GM10266 (cell line): ENCODE data around the gene OLIG1.

Experiments used
- DNase-seq: peaks from one replicate; pipeline ENCODE4 v3.0.0; 2012; ENCODE audit errors: extremely low spot score
- CTCF ChIP-seq: IDR thresholded peaks from 2 replicates; pipeline ENCODE4 v1.5.1; 2012; ENCODE audit warnings: mild to moderate bottlenecking, low read depth; ENCODE audit not compliant: control insufficient read depth, insufficient read depth; ENCODE audit errors: missing control alignments

The OLIG1 gene

DNA sequence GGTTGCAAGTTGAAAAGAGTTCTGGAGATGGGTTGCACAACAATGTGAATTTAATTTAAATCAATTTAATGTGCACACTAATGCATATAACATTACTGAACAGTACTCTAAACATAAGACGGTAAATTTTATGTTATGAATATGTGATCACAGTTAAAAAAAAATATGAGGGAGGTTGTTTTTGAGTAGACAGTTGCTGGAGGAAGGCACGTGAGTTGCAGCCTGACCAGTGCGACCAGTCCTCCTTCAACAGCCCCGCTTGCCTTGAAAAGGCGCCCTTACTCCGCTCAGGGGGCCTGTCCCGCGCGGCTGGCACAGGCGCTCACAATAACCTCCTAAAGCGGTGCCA is 322 bp upstream of the OLIG1 start:
- no peak for TF ChIP-seq CTCF
- DNase-seq = no peak

GRCh38 chr21:33070744-33070997 is 730 bp downstream of the OLIG1 start:
- DNase-seq = no peak
- no peak for TF ChIP-seq CTCF

DNA sequence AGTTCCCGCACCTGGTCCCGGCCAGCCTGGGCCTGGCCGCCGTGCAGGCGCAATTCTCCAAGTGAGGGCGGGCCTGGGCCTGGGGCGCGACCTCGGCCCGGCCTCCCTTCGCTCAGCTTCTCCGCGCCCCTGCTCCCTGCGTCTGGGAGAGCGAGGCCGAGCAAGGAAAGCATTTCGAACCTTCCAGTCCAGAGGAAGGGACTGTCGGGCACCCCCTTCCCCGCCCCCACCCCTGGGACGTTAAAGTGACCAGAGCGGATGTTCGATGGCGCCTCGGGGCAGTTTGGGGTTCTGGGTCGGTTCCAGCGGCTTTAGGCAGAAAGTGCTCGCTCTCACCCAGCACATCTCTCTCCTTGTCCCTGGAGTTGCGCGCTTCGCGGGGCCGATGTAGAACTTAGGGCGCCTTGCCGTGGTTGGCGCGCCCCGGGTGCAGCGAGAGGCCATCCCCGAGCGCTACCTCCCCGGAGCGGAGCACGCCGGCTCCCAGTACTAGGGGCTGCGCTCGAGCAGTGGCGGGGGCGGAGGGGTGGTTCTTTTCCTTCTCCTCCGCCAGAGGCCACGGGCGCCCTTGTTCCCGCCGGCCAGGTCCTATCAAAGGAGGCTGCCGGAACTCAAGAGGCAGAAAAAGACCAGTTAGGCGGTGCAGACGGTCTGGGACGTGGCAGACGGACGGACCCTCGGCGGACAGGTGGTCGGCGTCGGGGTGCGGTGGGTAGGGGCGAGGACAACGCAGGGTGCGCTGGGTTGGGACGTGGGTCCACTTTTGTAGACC is 1.2 kb downstream of the OLIG1 start:
- DNase-seq = peak; percentile 37
- TF ChIP-seq CTCF = no peak

DNA sequence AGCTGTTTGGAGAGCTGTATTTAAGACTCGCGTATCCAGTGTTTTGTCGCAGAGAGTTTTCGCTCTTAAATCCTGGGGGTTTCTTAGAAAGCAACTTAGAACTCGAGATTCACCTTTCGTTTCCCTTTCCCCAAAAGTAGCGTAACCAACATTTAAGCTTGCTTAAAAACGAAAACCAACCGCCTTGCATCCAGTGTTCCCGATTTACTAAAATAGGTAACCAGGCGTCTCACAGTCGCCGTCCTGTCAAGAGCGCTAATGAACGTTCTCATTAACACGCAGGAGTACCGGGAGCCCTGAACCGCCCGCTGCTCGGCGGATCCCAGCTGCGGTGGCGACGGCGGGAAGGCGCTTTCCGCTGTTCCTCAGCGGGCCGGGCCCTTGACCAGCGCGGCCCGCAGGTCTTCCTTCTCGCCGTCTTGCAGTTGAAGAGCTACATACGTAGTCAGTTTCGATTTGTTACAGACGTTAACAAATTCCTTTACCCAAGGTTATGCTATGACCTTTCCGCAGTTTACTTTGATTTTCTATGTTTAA is 1.9 kb downstream of the OLIG1 start:
- no peak for DNase-seq
- TF ChIP-seq CTCF = no peak

DNA sequence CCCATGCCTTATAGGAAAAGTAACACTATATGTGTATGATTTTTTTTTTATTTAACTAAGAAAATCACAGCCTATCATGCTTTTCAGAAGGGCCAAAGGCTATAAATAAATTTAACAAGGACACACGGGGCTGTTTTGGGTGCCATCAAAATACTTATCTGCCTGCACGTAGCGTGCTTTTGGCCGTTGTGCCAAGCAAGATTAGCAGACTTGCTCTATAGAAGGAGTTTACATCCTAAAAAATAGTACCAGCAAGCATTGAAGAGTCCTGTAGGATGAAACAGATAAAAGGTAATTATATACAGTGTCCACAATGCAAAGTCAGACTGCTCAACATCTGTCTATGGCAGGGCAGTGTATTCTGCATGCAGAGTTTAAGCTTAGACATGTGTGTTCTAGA is 3.7 kb downstream of the OLIG1 start:
- no peak for TF ChIP-seq CTCF

GRCh38 chr21:33075128-33075527 is 5.2 kb downstream of the OLIG1 start:
- DNase-seq = no peak
- no peak for TF ChIP-seq CTCF

More for the DNA sequence above, 3.7 kb downstream of the OLIG1 start:
- DNase-seq = no peak

DNA sequence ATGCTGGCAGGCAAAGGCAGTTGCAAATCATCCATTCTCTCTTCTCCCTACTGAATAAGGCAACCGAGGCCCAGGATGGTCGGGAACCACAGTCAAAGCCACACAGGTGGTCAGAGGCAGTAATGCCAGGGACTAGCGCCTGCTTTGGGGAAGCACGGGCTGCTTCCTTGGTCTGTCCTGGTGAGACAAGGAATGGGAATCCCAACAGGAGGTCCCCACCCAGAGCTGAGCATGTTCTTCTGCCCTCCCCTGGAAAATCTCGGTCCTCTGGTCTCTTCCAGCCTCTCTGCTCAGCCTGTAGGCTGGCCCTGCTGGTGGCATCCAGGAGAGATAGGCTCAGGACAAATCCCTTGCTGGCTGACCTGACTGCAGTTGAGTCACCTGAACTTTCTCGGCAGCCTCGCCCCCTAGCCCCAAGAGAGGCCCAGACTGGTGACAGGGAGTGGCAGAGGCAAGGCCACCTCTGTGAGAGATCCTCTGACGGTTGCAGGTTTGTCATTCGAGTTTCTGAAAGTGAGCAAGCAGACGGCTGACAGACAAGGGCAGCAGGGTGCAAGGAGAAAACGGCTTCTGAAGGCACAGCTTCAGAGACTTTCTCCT is 5.8 kb downstream of the OLIG1 start:
- no peak for TF ChIP-seq CTCF
- no peak for DNase-seq
